Memory B cell (primary cell): ENCODE results near the gene SETDB1.

Experiments used
- ATAC-seq: fragments of 150-1000 bp; cut with Tn5 transposase; 2 replicates; pipeline ENCODE4 v1.10.0; 2021; ENCODE audit warnings: low read depth, mild to moderate bottlenecking, moderate library complexity
- DNase-seq, 2 donors: peaks; one replicate each; pipeline ENCODE4 v3.0.0; 2022; ENCODE audit warnings: low spot score in 2 of 2
- H3K27ac Mint-ChIP-seq: one replicate; pipeline ENCODE4 v1.8.0; 2022; ENCODE audit warnings: mild to moderate bottlenecking, moderate library complexity, mixed read lengths
- H3K27me3 Mint-ChIP-seq: one replicate; pipeline ENCODE4 v1.8.0; 2022; ENCODE audit warnings: mixed read lengths
- H3K36me3 Mint-ChIP-seq: one replicate; pipeline ENCODE4 v1.8.0; 2022; ENCODE audit warnings: mild to moderate bottlenecking, mixed read lengths
- H3K4me1 Mint-ChIP-seq: one replicate; pipeline ENCODE4 v1.8.0; 2022; ENCODE audit warnings: mixed read lengths
- H3K4me3 Mint-ChIP-seq: one replicate; pipeline ENCODE4 v1.8.0; 2022; ENCODE audit warnings: mild to moderate bottlenecking, moderate library complexity, mixed read lengths
- H3K9me3 Mint-ChIP-seq: one replicate; pipeline ENCODE4 v1.8.0; 2022; ENCODE audit warnings: mixed read lengths

SETDB1 gene

GRCh38 chr1:150974580-150975478, 48.7 kb downstream of the SETDB1 start, which contains the start of gene CERS2:
Gene CERS2 (minus strand): TSS chr1:150974835. CDS start chr1:150969090, 5,745 bp downstream.
- peak within 1 kb of the TSS; percentile 91 for H3K27ac Mint-ChIP-seq
- DNase-seq (peak; percentile 58 to 71), ATAC-seq (peak; percentile 61)

DNA sequence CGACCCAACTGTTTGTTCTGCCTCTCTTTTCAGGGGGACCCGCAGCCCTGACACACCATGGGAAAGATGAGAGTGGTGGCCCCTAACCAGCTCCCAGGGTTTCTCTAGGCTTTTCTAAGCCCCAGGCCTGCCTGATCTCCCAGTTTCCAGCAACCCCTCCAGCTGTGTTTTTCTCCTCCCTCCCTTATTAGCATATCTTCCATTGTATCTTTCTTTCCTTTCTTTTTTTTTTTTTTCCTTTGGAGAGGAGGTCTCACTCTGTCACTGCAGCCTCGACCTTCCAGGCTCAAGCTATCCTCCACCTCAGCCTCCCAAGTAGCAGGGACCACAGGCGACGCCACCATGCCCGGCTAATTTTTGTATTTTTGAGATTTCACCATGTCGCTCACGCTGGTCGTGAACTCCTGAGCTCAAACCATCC, 50.2 kb downstream of the SETDB1 start:
- peaks cover 37% of the 10 kb centered on the region for H3K4me1 Mint-ChIP-seq
- H3K27me3 Mint-ChIP-seq: no peaks in the 10 kb centered on the region
- H3K27ac Mint-ChIP-seq: peak overlapping the region; percentile 50
- H3K36me3 Mint-ChIP-seq: no peaks in the 10 kb centered on the region
- DNase-seq (no peak), ATAC-seq (no peak)
- H3K9me3 Mint-ChIP-seq: no peaks in the 10 kb centered on the region
- H3K4me3 Mint-ChIP-seq: peak overlapping the region; percentile 69

More at GRCh38 chr1:150974580-150975478, 48.7 kb downstream of the SETDB1 start, which contains the start of gene CERS2:
- Mint-ChIP-seq H3K27me3 (no peaks in the 10 kb centered on the region), H3K4me1 (peaks cover 43% of the 10 kb centered on the region), H3K9me3 (no peaks in the 10 kb centered on the region), H3K4me3 (peak within 1 kb of the TSS; percentile 89), H3K36me3 (no peaks in the 10 kb centered on the region)

DNA sequence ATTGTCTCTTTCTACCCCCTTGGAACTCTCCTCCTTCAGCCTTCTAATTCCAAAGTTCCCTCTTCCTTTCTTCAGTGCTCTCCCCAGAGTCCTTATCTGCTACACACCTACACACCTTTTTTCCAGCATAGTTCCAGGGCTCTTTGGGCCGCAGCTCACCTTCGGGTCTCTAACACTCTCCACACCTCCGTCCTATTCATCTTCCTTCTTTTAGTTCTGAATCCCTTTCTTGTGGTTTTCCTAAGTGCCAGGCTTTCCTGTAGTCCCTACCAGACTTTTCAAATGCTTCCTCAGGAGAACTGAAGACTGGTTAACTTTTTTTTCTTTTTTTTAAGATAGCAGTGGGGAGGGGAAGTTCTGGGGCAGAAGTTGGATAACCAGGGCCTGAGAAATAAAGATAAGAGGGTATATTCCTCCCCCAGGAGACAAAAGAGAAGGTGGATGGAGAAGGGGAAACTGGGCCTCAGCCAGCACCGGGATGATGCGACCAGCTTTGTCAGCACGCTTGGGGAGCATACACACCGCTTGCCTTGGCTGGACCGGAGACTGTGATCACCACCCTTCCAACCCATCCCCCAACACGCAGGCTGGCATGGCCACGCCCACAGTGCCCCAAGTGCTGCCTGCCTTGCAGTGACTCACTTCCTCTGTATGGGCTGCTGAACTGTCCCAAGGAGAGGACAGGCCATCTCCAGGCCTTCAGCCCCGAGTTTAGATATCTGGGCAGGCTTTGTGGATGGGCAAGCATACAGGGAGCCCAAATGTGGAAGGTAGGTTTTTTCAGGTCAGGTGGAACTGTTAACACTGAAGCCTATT, 50.9 kb downstream of the SETDB1 start:
- Mint-ChIP-seq H3K9me3 (no peaks in the 10 kb centered on the region), H3K4me1 (peaks cover 31% of the 10 kb centered on the region), H3K27ac (peak overlapping the region; percentile 50), H3K27me3 (no peaks in the 10 kb centered on the region), H3K36me3 (no peaks in the 10 kb centered on the region), H3K4me3 (peak overlapping the region; percentile 69)
- ATAC-seq (peak; percentile 40), DNase-seq (peak; percentile 58 to 66)

DNA sequence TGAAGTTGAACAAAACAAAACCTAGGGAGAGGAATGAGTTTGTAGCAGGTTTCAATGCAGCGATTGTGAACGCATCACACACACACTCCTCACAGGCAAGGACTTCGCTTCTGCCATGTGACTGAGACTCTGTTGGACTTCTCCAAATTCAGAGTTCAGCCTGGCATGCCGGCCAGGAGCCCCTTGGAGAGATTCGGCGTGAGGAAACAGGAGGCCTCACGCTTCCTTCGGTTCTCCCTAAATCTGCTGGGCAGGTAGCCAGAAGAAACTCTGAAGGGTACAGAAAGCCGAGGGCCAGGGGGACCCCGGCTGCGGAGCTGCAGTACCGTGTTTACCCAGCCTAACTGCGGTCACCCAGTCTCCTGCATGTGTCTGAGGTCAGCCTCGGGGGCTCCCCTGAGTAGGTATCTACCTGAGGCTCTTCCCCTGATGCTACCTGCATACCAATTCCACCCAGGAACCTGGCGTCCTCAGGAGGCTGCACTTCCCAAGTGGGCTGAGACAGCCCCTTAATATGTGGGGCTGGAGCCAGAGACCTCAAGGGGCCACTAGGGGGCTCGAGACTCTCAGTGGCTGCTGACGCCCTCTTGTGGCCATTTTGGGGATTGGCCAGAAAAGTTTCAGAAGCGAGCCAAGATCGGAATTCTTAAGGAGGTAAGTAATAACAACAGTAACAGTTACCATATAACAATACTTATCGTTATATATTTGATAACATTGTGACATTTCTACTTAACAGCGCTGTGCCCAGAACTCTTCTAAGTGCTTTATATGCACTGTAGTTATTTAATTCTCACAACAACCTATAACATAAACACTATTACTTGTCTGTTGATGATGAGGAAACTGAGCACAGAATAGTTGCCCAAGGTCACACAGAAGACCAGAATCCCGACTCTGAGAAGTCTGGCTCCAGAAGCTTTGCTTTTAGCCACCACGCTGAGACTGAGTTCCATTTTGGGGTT, 53.2 kb downstream of the SETDB1 start:
- Mint-ChIP-seq H3K9me3 (no peaks in the 10 kb centered on the region), H3K36me3 (no peaks in the 10 kb centered on the region), H3K27me3 (no peaks in the 10 kb centered on the region), H3K27ac (no peak overlapping the region), H3K4me1 (peaks cover 14% of the 10 kb centered on the region), H3K4me3 (peak overlapping the region; percentile 64)
- ATAC-seq (peak; percentile 56), DNase-seq (peak; percentile 89)

DNA sequence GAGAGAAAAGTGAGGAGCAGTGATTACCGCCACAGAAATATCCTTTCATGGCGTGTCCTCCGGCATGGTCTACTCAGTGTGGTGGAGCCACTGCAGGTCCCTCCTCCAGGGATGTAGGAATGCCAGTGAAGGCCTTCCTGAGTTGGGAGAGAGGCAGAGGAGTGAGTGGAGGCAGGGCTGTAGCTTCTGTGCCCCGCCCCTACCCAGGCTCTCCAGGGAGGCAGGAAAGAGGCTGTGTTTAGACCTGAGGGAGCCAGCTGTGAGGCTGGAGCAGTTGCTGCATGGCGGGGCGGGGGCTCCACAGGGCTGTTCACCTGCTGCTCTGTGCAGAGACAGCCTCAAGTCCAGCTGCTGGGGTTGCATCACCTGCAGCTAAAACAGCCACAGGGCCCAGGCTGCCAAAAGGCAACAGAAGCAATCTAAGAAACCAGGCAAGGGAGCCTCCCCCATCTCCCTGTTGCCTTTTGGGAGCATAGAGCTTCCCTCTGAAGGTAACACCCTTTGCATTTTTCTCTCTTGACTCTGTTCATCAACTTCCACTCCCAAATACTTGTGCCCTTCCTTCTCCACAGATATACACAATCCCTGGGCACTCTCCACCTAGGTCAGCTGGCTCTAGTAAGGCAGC, 55.1 kb downstream of the SETDB1 start:
- Mint-ChIP-seq H3K36me3 (no peaks in the 10 kb centered on the region), H3K27me3 (no peaks in the 10 kb centered on the region), H3K4me3 (no peak overlapping the region), H3K27ac (no peak overlapping the region), H3K9me3 (no peaks in the 10 kb centered on the region), H3K4me1 (peaks cover 14% of the 10 kb centered on the region)
- DNase-seq (no peak), ATAC-seq (no peak)

- H3K4me1 Mint-ChIP-seq: peaks cover 7% of the 10 kb centered on the region
- ATAC-seq: no peak
- H3K27me3 Mint-ChIP-seq: no peaks in the 10 kb centered on the region
- no peak for DNase-seq
- H3K4me3 Mint-ChIP-seq: no peak within 1 kb of the TSS
- H3K36me3 Mint-ChIP-seq: no peaks in the 10 kb centered on the region
- no peaks in the 10 kb centered on the region for H3K9me3 Mint-ChIP-seq
- H3K27ac Mint-ChIP-seq: no peak within 1 kb of the TSS
Measured at GRCh38 chr1:150981805-150982712, 55.9 kb downstream of the SETDB1 start, which contains the start of gene ANXA9. Gene ANXA9 (plus strand): TSS chr1:150982292. CDS start chr1:150983106, 814 bp downstream.

GRCh38 chr1:150985179-150985825, 59.1 kb downstream of the SETDB1 start:
- H3K4me1 Mint-ChIP-seq: no peaks in the 10 kb centered on the region
- ATAC-seq (no peak), DNase-seq (no peak)
- H3K9me3 Mint-ChIP-seq: no peaks in the 10 kb centered on the region
- H3K4me3 Mint-ChIP-seq: no peak overlapping the region
- no peak overlapping the region for H3K27ac Mint-ChIP-seq
- H3K36me3 Mint-ChIP-seq: no peaks in the 10 kb centered on the region
- no peaks in the 10 kb centered on the region for H3K27me3 Mint-ChIP-seq

DNA sequence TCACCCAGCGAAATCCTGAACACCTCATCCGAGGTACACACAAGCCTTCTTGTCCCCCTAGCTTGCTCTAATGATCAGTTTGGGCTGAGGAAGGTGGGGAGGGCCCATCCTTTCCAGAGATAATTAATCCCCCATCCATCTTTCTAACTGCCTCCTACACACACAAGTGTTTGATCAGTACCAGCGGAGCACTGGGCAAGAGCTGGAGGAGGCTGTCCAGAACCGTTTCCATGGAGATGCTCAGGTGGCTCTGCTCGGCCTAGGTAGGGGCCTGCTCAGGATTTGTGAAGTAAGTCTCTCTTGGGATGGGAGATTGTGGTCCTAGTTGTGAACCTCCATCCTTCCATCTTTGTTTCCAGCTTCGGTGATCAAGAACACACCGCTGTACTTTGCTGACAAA, 61.8 kb downstream of the SETDB1 start:
- ATAC-seq (no peak), DNase-seq (no peak)
- Mint-ChIP-seq H3K27me3 (no peaks in the 10 kb centered on the region), H3K27ac (no peak overlapping the region), H3K4me3 (no peak overlapping the region), H3K9me3 (no peaks in the 10 kb centered on the region), H3K36me3 (no peaks in the 10 kb centered on the region), H3K4me1 (no peaks in the 10 kb centered on the region)

- ATAC-seq (no peak), DNase-seq (no peak)
- Mint-ChIP-seq H3K9me3 (no peaks in the 10 kb centered on the region), H3K36me3 (peaks cover 4% of the 10 kb centered on the region), H3K4me3 (no peak overlapping the region), H3K4me1 (no peaks in the 10 kb centered on the region), H3K27ac (no peak overlapping the region), H3K27me3 (no peaks in the 10 kb centered on the region)
Measured at GRCh38 chr1:150992626-150993025, 66.5 kb downstream of the SETDB1 start.

GRCh38 chr1:150994248-150994647, 68.1 kb downstream of the SETDB1 start:
- Mint-ChIP-seq H3K36me3 (peaks cover 4% of the 10 kb centered on the region), H3K4me3 (no peak overlapping the region)
- no peak for ATAC-seq

GRCh38 chr1:150995460-150995859, 69.3 kb downstream of the SETDB1 start:
- Mint-ChIP-seq H3K4me1 (no peaks in the 10 kb centered on the region), H3K27ac (no peak overlapping the region), H3K4me3 (no peak overlapping the region), H3K27me3 (no peaks in the 10 kb centered on the region), H3K9me3 (no peaks in the 10 kb centered on the region), H3K36me3 (peaks cover 4% of the 10 kb centered on the region)
- no peak for ATAC-seq
- DNase-seq: no peak

More at GRCh38 chr1:150994248-150994647, 68.1 kb downstream of the SETDB1 start:
- no peaks in the 10 kb centered on the region for H3K4me1 Mint-ChIP-seq
- no peak for DNase-seq
- H3K27me3 Mint-ChIP-seq: no peaks in the 10 kb centered on the region
- no peaks in the 10 kb centered on the region for H3K9me3 Mint-ChIP-seq
- H3K27ac Mint-ChIP-seq: no peak overlapping the region

- no peaks in the 10 kb centered on the region for H3K4me1 Mint-ChIP-seq
- peak overlapping the region; percentile 41 for H3K4me3 Mint-ChIP-seq
- peak in 1 of 2 donors; percentile 37 for DNase-seq
- no peaks in the 10 kb centered on the region for H3K27me3 Mint-ChIP-seq
- ATAC-seq: peak; percentile 34
- H3K27ac Mint-ChIP-seq: no peak overlapping the region
- H3K9me3 Mint-ChIP-seq: no peaks in the 10 kb centered on the region
- peaks cover 6% of the 10 kb centered on the region for H3K36me3 Mint-ChIP-seq
Measured at GRCh38 chr1:150995896-150996295, 69.7 kb downstream of the SETDB1 start.
